GM12874 (cell line): ENCODE measurements around the gene PTH2.

Source experiments
- TF ChIP-seq, protein P1 (sequence below): IDR thresholded peaks from 2 replicates; pipeline ENCODE4 v1.5.1; 2011; ENCODE audit warnings: low read depth, mild to moderate bottlenecking, control low read depth, low read length, moderate library complexity; ENCODE audit not compliant: insufficient read depth

The PTH2 gene

DNA sequence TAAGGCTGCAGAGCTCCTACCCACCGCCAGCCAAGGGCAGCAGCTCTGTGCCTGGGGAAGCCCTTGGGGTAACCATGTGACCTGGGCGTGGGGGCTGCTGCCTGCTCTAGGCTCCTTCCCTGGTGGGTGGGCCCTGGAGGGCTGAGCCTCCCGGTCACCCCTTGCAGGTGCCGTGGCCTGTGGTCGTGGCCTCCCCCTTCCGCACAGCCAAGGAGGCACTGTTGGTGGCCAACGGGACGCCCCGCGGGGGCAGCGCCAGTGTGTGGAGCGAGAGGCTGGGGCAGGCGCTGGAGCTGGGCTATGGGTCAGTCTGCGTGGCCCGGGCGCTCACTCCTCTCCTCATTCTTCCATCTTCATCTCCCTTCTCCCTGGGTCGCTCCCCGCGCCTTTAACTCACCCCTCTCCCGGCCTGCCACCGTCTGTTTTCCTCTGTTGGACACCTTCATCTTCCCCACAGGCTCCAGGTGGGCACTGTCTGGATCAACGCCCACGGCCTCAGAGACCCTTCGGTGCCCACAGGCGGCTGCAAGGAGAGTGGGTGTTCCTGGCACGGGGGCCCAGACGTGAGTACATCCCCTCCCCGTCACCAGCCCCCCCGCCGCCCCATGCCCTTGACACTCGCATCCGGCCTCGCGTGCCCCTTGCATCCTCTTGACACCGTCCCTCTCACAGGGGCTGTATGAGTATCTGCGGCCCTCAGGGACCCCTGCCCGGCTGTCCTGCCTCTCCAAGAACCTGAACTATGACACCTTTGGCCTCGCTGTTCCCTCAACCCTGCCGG is 40.9 kb upstream of the PTH2 start:
- TF ChIP-seq, protein P1, sequence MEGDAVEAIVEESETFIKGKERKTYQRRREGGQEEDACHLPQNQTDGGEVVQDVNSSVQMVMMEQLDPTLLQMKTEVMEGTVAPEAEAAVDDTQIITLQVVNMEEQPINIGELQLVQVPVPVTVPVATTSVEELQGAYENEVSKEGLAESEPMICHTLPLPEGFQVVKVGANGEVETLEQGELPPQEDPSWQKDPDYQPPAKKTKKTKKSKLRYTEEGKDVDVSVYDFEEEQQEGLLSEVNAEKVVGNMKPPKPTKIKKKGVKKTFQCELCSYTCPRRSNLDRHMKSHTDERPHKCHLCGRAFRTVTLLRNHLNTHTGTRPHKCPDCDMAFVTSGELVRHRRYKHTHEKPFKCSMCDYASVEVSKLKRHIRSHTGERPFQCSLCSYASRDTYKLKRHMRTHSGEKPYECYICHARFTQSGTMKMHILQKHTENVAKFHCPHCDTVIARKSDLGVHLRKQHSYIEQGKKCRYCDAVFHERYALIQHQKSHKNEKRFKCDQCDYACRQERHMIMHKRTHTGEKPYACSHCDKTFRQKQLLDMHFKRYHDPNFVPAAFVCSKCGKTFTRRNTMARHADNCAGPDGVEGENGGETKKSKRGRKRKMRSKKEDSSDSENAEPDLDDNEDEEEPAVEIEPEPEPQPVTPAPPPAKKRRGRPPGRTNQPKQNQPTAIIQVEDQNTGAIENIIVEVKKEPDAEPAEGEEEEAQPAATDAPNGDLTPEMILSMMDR = no peak

GRCh38 chr19:49462492-49462891 is 39.3 kb upstream of the PTH2 start:
- TF ChIP-seq, protein P1 = no peak

DNA sequence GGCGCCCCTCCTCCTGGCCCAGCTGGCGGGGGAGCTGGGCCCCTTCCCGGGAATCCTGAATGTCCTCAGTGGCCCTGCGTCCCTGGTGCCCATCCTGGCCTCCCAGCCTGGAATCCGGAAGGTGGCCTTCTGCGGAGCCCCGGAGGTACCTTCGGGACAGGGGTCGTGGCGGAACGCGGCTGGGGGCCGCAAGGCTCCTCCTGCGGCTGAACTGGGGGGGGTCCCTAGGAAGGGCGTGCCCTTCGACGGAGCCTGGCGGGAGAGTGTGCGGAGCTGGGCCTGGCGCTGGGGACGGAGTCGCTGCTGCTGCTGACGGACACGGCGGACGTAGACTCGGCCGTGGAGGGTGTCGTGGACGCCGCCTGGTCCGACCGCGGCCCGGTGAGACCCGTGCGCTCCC is 38.4 kb upstream of the PTH2 start:
- TF ChIP-seq, protein P1 = no peak

DNA sequence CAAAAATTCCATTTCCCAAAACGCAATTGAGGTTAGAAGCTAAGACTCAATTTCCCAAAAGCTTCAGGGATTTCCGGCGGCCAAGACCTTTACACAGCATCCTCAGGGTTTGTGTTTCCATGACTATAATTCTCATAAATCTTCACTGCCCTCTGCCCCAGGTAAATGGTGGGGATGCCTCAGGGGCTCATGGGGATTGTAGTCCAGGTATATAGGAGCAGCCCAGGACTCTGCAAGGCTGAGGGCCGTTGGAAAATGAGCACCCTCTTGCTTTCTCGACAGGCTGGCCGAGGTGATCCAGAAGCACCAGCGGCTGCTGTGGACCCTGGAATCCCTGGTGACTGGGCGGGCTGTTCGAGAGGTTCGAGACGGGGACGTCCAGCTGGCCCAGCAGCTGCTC is 36.1 kb upstream of the PTH2 start:
- TF ChIP-seq, protein P1 = no peak

DNA sequence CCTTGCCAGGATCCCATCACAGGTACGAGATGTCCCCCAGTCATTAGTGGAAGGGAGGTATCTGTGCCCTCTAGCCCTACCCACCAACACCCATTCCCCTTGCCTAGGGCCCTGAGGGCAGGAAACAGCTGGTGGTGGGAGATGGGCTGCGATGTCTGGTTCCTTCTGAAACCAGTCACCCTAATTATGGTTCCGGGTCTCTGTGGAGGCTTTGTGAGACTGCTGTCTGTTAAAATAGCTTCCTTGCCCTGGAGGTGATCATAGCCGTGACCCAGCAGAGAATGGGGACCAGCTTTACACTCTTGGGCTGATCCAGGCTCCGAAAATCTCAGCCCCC is 35.3 kb upstream of the PTH2 start:
- TF ChIP-seq, protein P1 = no peak

GRCh38 chr19:49456326-49456725 is 33.1 kb upstream of the PTH2 start:
- TF ChIP-seq, protein P1 = no peak

GRCh38 chr19:49455773-49456172 is 32.5 kb upstream of the PTH2 start:
- TF ChIP-seq, protein P1 = no peak
